ENCODE measurements around the gene FGFRL1.

DNA sequence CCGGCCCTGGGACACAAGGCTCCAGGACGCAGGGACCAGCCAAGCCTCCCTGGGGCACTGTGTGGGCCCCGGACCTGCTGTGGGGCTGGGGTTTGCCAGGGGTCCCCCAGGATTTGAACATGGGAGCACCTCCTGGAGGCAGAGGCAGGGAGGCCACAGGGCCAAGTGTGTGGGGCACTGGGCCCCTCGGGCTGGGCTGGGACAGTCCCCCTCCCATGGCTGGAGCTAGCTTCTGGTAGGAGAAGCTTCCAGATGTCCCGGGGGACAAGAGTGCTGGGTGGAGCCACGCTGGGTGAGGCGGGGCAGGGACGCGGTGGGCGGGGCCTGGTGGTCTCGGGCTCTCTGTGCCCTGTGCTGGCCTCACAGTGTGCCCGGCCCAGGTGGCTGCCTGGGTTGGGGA lies 18.6 kb downstream of the FGFRL1 start:
- TF ChIP-seq POLR2AphosphoS5 (IDR thresholded peaks at IDR 0.05; ENCODE audit: borderline replicate concordance, low read depth, low read length): no peak
- no peak for TF ChIP-seq FOXP2 (optimal IDR thresholded peaks at IDR 0.05; ENCODE audit: control extremely low read depth, extremely low read length, insufficient read depth)

All from SK-N-MC (cell line).